DND-41 (cell line): Measurements from ENCODE around the gene KCNIP1.

Source experiments
- ATAC-seq: fragments of 200-7000 bp; cut with Tn5 transposase; 3 replicates; pipeline ENCODE4 v1.9.1; 2021; ENCODE audit warnings: low read depth; ENCODE audit not compliant: insufficient read depth
- DNase-seq: peaks from one replicate; pipeline ENCODE4 v3.0.0-alpha.2; 2020
- H2AFZ ChIP-seq: 2 replicates; pipeline ENCODE4 v1.6.0; 2012; ENCODE audit warnings: low read depth, low read length
- H3K27ac ChIP-seq: 2 replicates; pipeline ENCODE4 v1.5.1; 2012; ENCODE audit warnings: low read length, inconsistent platforms
- H3K27me3 ChIP-seq: fragments of 200-600 bp; sonication (generic); 2 replicates; pipeline ENCODE4 v1.6.0; 2012; ENCODE audit warnings: low read length, mild to moderate bottlenecking, inconsistent platforms; ENCODE audit not compliant: insufficient read depth, poor library complexity
- H3K36me3 ChIP-seq: 2 replicates; pipeline ENCODE4 v1.5.1; 2012; ENCODE audit warnings: low read length, inconsistent platforms; ENCODE audit not compliant: insufficient read depth
- H3K4me1 ChIP-seq: 2 replicates; pipeline ENCODE4 v1.5.1; 2012; ENCODE audit warnings: mild to moderate bottlenecking, low read length; ENCODE audit not compliant: insufficient read depth
- H3K4me2 ChIP-seq: 2 replicates; pipeline ENCODE4 v1.6.0; 2012; ENCODE audit warnings: mild to moderate bottlenecking, moderate library complexity, low read length, inconsistent platforms; ENCODE audit not compliant: insufficient read depth
- H3K4me3 ChIP-seq, 2 experiments: fragments of 200-600 bp in 1 of 2; shearing (Covaris generic) in 1 of 2; 2 replicates each; pipeline ENCODE4 v1.5.1; 2012 to 2016; ENCODE audit warnings: inconsistent platforms in 2 of 2, low read length in 2 of 2, mild to moderate bottlenecking in 2 of 2, low read depth in 1 of 2, moderate library complexity in 1 of 2
- H3K79me2 ChIP-seq: 2 replicates; pipeline ENCODE4 v1.6.0; 2012; ENCODE audit warnings: low read length, inconsistent platforms; ENCODE audit not compliant: insufficient read depth
- H3K9ac ChIP-seq: 2 replicates; pipeline ENCODE4 v1.6.0; 2012; ENCODE audit warnings: low read depth, mild to moderate bottlenecking, inconsistent platforms, low read length, moderate library complexity
- H3K9me3 ChIP-seq: 2 replicates; pipeline ENCODE4 v1.5.1; 2012; ENCODE audit warnings: low read length, moderate library complexity, mild to moderate bottlenecking, inconsistent platforms; ENCODE audit not compliant: insufficient read depth, severe bottlenecking
- H4K20me1 ChIP-seq: 2 replicates; pipeline ENCODE4 v1.6.0; 2012; ENCODE audit warnings: low read length; ENCODE audit not compliant: insufficient read depth
- EZH2 ChIP-seq: IDR thresholded peaks from 3 replicates; pipeline ENCODE4 v1.6.1; 2012; ENCODE audit warnings: borderline replicate concordance, low read depth, mild to moderate bottlenecking, moderate library complexity, low read length, inconsistent platforms; ENCODE audit not compliant: severe bottlenecking
- TF ChIP-seq, protein P1 (sequence below): IDR thresholded peaks from 2 replicates; pipeline ENCODE4 v1.5.1; 2012; ENCODE audit warnings: borderline replicate concordance, low read length, moderate library complexity, mild to moderate bottlenecking; ENCODE audit not compliant: poor library complexity, severe bottlenecking; ENCODE audit errors: extremely low read depth

Gene KCNIP1

DNA sequence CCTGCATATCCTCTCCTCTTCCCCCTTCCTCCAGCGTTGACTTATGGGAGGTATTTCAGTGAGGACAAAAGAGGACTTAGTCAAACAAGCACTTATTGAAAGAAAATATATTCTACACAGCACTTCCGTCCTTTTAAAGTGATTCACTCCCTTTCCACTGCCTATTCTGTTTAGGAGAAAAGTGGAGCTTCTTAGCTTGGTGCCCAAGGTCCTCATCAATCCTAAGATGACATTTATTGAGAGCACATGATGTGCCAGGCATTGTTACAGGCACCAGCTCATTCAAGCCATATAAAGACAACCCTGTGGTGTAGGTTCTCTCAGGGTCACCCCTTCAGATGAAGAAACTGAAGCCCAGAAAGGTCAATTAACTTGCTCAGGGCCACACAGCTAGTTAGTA, 95.9 kb downstream of the KCNIP1 start:
- Histone ChIP-seq H3K36me3 (no peaks in the 10 kb centered on the region), H3K27ac (no peak overlapping the region), H3K9me3 (no peaks in the 10 kb centered on the region), H3K27me3 (peaks cover 28% of the 10 kb centered on the region), H3K9ac (no peak overlapping the region), H2AFZ (no peak overlapping the region), H3K4me1 (no peaks in the 10 kb centered on the region), H4K20me1 (peaks cover 2% of the 10 kb centered on the region; the same call in 1 of the 2 replicates), H3K4me3 (no peak overlapping the region), H3K4me2 (no peak overlapping the region), H3K79me2 (no peaks in the 10 kb centered on the region)
- ATAC-seq (no peak), DNase-seq (no peak)
- TF ChIP-seq, protein P1, sequence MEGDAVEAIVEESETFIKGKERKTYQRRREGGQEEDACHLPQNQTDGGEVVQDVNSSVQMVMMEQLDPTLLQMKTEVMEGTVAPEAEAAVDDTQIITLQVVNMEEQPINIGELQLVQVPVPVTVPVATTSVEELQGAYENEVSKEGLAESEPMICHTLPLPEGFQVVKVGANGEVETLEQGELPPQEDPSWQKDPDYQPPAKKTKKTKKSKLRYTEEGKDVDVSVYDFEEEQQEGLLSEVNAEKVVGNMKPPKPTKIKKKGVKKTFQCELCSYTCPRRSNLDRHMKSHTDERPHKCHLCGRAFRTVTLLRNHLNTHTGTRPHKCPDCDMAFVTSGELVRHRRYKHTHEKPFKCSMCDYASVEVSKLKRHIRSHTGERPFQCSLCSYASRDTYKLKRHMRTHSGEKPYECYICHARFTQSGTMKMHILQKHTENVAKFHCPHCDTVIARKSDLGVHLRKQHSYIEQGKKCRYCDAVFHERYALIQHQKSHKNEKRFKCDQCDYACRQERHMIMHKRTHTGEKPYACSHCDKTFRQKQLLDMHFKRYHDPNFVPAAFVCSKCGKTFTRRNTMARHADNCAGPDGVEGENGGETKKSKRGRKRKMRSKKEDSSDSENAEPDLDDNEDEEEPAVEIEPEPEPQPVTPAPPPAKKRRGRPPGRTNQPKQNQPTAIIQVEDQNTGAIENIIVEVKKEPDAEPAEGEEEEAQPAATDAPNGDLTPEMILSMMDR: no peak

DNA sequence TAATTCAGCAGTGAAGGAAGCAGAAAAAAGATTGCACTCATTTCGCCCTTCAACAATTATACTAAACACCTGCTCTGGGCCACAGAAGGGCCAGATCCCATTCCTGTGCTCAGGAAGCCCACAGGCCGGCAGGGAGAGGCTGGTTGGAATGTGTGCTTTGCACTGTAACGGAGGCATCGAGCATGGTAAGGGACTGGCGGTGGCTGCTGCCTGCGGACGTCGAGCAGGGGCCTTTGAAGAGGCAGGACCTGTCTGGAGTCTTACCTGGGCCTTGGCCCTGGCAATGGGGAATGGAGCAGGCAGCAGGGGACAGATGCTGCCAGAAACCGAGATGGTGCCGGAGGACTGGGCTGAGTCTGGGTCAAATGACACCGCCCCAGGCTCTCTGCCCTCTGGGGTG, 97.8 kb downstream of the KCNIP1 start:
- Histone ChIP-seq H3K4me2 (no peak overlapping the region), H3K27me3 (peaks cover 24% of the 10 kb centered on the region), H3K27ac (no peak overlapping the region), H3K36me3 (no peaks in the 10 kb centered on the region), H3K79me2 (no peaks in the 10 kb centered on the region), H3K9me3 (no peaks in the 10 kb centered on the region), H4K20me1 (no peaks in the 10 kb centered on the region; the same call in 1 of the 2 replicates), H3K4me1 (no peaks in the 10 kb centered on the region), H2AFZ (no peak overlapping the region), H3K9ac (no peak overlapping the region), H3K4me3 (no peak overlapping the region)
- no peak for DNase-seq
- TF ChIP-seq, protein P1: no peak
- no peak for TF ChIP-seq EZH2
- no peak for ATAC-seq

- ATAC-seq (no peak), DNase-seq (no peak)
- H3K4me1 ChIP-seq: no peaks in the 10 kb centered on the region
- H3K27ac ChIP-seq: no peak overlapping the region
- H3K36me3 ChIP-seq: no peaks in the 10 kb centered on the region
- H3K4me3 ChIP-seq: no peak overlapping the region
- no peak overlapping the region for H2AFZ ChIP-seq
- H3K79me2 ChIP-seq: no peaks in the 10 kb centered on the region
- peaks cover 23% of the 10 kb centered on the region for H3K27me3 ChIP-seq
- H3K9me3 ChIP-seq: no peaks in the 10 kb centered on the region
- no peak overlapping the region for H3K9ac ChIP-seq
- no peak for TF ChIP-seq EZH2
- TF ChIP-seq, protein P1: no peak
- H4K20me1 ChIP-seq: no peaks in the 10 kb centered on the region; the same call in 1 of the 2 replicates
- H3K4me2 ChIP-seq: no peak overlapping the region
Measured at GRCh38 chr5:170603109-170603508, 99.3 kb downstream of the KCNIP1 start.
